Measurements from ENCODE around the gene GALNT15.

GALNT15 gene

DNA sequence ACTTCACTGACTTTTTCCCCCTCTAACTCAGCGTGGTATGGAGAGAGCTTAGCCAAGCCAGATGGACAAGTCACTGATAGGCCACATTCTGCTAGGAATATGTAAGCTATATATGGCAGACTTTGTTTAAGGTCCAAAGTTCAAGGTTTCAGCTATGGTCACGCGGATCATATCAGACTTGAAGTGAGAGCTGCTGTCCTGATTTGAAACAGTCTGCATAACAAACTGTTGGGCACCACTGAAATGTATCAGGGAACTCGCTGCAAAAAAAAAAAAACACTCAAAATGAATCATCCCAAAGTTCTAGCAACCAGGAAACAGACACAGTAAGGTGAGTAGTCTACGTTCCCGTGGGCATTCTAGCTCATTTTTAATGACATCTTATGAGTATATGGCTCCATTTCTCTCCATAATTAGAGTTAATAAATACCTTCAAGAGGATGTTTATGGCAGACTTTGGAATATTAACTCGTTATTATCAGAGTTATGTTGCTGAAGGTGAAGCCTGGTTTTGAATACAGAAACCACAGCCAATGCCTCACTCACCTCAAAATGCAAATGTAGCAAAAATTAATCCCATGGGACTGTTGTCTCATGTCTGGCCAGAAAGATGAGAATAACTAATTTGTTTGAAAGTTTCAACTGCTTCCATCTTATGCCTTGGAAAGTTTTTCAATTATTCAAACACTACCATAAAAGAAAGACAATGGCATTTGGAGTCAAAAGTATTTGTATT, 77.9 kb downstream of the GALNT15 start:
- DNase-seq (ENCODE audit: low read depth in 2 of 2): no peak

DNA sequence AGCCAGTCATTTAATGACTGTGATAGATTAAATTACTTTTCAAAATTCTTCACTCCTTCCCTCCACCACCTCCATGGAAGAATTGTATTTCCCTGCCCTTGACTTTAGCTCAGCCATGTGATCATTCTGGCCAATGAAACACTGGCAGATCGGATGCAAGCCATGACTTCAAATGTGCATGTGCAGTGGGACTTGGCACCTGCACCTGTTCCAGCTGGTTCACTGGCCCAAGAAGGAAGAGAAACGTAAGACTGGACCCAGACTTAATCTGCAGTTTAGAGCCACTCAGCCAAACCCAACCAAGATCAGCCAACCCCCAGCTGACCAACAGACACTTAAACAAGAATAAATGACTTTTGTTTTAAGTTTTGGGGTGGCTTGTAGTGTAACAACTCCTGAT, 78.5 kb downstream of the GALNT15 start:
- no peak for DNase-seq (ENCODE audit: low read depth in 2 of 2)

DNA sequence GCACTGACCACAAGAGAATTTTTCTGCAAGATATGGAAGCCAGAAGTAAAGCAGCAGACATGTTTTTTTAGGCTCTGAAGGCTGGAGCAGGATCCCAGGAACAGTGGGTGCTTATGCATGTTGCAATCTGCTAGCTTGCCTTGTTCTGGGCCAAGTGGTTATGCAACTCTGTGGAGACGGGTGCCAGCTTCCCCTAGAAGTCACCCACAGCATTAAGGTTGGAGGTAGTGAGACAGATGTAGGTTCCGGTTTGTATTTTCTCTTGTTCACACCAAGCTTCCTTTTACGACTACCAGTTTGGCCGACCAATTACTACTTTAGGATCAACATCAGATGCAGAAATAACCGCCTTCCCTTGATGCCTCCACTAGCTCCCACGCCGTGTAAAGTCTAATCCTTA, 79.1 kb downstream of the GALNT15 start:
- DNase-seq (ENCODE audit: low read depth in 2 of 2): no peak

DNA sequence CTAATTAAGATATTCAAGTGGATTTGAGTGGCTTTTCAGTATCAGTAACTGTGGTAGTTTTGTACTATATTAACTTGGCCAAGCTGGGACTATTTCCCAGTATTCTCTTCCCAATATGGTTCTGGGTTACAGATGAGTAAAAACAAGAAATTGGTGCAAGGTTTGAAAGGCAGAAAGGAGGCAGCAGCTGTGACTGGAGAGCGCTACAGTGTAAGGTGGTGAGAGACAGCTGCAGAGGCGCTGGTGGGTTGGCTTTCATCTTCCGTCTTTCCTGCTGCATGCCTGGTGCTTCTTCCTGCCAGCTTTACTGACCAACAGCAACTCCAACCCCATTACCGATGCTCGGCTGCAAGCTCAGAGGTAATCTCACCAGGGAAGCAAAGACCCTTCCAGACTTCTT, 80.4 kb downstream of the GALNT15 start:
- no peak for DNase-seq (ENCODE audit: low read depth in 2 of 2)

DNA sequence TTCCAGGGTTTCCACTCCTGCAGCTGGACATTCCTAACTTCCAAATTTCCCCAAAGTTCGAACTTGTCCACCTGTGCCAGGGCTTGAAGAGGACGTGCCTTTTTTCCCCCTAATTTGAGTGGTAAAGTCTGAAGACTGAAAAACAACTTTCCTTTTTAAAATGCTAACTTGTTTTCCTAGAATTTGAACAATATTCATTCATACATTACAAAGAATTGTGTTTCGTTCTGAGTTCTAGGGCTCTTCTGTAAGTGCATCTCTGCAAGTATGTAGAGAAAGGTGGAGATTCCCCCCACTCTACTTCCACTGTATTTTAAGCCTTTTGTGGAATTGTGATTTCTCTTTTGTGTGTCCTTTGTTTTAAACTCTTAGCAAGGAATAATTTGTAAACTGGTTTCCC, 80.8 kb downstream of the GALNT15 start:
- DNase-seq (ENCODE audit: low read depth in 2 of 2): no peak

DNA sequence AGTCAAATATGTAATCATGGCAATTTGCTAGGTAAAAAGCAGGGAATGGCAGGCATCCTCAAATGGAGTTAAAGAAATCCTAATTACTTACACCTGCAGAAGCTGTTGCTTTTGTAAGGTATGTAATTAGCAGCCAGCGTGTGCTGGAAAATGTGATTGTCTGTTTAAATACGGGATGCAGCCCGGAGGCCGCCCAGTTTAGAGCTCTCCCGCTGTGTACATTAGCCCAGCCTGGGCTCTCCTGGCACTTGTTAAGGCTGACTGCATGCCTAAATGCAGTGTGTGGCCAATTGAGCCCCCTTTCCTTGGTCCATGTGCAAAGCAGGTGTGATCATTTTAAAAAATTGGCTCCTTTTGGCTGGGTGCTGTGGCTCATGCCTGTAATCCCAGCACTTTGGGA, 81.2 kb downstream of the GALNT15 start:
- DNase-seq (ENCODE audit: low read depth in 2 of 2): no peak

DNA sequence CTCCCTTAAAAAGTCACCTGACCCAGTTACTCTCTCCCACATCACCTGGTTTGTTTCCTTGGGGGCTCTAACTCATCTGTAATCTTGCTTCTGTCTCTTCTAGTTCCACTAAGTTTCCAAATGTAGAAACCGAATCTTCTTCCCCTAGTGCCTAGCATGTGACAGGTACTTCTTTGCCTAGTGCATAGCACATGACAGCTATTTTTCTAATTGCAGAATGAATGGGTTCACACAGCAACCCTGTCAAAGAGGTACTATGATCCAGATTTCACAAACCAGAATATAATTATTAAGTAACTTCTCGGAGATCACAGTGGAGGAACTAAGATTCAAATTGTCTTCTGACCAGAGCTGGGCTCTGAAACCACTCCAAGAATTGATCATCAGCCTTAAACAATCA, 82.8 kb downstream of the GALNT15 start:
- no peak for DNase-seq (ENCODE audit: low read depth in 2 of 2)

DNA sequence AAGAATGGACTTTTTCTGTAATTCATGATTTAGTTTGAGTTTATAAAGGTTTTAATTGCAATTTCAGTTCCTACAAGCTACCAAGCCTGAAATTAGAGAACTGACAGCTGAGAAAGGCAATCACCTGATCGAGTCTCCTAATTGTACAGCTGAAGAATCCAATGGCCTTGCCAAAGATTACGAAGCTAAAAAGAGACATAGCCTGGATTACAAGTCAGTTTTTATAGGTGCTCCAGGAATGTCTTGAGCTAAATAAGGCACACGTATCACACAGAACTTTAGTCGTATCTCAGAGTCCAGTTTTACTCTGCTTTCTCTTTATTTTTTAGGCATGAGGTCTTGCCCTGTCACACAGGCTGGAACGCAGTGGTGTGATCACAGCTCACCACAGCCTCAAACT, 83.7 kb downstream of the GALNT15 start:
- DNase-seq (ENCODE audit: low read depth in 2 of 2): no peak

DNA sequence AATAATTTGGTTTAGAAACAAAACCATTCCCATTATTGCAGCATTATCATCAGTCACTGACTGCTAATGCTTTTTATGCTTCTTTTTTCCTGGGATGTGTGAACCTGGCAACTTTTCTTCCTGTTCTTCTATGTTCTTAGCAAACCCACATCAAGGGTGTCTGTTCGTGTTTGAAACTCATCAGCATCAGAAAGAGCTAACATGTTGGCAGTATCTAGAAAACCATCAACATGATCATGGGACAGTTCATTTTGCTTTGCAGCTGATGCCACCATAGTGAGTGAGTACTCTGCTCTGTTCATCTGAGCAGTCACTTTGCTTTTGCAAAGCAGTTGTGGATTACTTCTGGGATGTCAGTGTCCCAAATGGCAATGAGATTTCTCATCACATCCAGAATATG, 84.4 kb downstream of the GALNT15 start:
- no peak for DNase-seq (ENCODE audit: low read depth in 2 of 2)

DNA sequence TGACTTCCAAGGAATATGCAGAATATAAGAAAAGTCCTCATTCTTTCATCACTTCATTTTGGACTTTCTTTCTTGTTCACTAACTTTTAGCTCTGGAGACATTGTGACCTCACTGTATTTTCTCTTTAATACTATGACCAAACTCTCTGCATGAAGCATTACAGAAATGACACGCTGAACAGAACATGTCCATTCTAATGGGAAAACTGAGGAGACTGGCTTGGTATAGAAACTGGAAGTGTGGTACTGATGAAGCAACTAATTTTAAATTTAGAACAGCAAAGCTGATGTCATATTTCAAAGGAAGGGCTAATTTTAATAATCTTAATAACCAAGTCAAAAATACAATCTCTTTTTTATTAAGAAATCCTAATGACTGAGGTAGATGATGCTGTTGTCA, 85.6 kb downstream of the GALNT15 start:
- DNase-seq (ENCODE audit: low read depth in 2 of 2): no peak

DNA sequence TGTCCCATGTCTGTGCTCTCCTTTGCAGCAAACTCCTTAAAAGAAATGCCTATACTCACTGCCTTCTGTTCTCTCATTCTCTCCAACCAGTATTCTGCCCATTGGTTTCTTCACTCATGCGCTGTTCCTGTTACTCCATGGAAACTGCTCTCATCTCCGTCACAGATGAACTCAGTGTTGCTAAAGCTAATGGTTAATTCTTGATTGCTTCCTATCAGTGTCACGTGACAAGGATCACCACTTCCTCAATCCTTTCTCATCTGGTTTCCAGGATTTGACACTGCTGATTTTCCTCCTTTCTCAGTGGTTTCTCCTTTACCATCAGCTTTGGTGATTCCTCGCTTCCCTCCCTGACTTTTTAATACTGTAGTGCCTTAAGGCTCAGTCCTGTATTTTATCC, 87.7 kb downstream of the GALNT15 start:
- DNase-seq (ENCODE audit: low read depth in 2 of 2): no peak

DNA sequence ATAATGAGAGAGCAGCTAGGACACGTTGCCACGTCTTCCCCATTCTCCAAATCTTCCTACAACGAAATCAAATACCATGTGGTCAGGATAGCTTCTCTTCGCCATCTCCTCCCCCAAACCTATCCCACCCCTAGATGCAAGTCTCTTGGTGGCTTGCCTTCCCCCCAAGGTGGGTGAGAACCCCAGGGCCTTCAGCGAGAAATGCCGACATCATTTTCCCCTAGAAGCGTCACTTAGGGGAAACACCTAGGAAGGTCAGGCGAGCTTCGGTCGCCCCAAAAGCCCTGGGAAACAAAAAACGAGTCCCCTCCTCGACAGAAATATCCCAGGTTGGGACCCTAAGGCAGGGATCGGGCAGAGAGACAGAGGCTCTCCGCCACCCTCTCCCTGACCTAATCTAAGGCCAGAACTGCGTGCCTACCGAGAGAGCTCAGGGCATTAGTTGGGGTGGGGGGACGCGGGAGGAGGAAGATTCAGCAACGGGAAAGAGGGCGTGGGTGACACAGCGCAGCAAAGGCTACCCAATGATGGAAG, 89.8 kb downstream of the GALNT15 start:
- peak in 1 of 2 donors; percentile 4 for DNase-seq (ENCODE audit: low read depth in 2 of 2)

DNA sequence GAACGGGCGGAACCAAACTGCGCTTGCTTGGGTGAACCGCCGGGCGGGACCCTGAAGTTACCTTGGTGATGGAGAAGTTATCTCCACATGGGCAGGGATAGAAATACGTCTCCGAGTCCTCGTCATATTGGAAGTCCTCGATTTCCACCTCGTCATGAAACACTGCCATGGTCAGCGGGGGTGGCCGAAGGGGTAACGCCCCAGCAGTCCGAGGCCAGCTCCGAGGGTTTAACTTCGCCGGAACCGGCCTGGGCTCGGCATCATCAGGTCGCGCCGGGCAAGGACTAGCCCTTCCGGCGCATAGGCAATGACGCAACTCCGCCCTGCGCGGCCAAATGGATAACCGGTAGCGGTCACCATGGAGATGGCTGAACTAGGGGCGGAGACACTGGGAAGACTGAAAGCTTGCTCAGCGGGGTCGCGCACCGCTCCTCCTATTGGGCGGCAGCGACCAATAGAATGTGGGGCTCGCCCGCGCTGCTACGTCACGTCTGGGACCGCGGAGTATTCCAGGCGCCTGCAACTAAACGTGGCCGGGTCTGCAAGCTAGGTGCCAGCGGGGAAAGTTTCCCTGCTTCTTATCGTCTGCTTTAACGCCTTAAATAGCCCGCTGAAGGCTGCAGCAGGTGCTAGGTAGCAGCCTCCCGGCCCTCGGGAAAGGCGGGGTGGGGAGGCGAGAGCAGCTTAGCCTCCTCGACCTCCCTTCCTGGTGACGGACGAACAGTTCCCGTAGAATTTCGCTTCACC, 90.4 kb downstream of the GALNT15 start, which contains the start of the genes DPH3 and OXNAD1:
Gene DPH3 (minus strand): TSS at position 236 of the 747 bp plus-strand sequence. CDS start 67 bp downstream, at position 169.
Gene OXNAD1 (plus strand): TSS at position 505 of the 747 bp plus-strand sequence. CDS start 5,741 bp downstream, outside the sequence.
- peak; percentile 98 to 99 for DNase-seq (ENCODE audit: low read depth in 2 of 2)

DNA sequence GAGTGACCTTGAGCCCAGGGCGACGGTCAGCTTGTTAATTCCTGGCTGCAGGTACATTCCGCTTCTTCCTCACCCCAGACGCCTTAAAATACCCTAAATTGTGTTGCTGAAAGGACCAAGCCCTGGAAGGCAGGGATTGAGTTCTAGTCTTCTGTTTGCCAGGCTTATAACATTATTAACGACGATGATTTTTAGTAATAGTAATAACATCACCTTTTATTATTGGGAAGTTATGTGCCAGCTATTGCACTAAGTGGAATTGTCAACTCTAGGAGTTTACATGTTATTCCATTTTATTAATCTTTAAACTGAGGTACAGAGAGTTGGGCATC, 90.9 kb downstream of the GALNT15 start:
- DNase-seq (ENCODE audit: low read depth in 2 of 2): no peak

DNA sequence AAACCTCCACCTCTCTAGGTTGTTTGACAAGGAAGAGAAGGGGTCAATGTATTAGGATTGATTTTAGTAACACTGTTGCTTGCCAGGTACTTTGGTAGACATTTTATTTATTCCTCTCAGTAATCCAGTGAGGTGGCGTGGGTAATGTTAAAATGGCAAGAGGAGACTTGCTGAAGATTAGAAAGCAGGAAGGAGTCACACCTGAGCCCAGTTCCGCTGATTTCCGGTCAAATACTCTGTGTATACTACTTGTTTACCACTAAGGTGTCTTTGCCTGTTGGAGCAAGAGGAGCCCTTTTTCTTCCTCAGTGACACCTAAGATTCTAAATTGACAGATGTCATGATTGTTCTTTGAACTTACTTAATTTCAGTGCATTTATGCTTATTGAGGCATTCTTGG, 92.2 kb downstream of the GALNT15 start:
- no peak for DNase-seq (ENCODE audit: low read depth in 2 of 2)

DNA sequence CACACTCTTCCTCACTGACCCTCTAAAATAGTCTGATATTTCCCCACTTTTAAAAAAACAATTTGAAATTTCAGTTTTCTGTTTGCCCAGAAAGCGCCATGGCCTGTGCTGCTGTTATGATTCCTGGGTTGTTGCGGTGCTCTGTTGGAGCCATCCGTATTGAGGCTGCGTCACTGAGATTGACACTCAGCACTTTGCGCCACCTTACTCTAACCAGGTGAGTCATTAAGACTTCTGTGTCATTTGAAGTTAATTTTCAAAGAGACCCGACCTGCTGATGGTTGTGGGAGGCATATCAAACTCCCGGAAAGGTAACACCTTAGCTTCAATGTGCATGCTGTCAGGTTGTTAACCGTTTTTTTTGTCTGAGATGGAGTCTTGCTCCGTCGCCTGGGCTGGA, 96.4 kb downstream of the GALNT15 start:
- no peak for DNase-seq (ENCODE audit: low read depth in 2 of 2)

DNA sequence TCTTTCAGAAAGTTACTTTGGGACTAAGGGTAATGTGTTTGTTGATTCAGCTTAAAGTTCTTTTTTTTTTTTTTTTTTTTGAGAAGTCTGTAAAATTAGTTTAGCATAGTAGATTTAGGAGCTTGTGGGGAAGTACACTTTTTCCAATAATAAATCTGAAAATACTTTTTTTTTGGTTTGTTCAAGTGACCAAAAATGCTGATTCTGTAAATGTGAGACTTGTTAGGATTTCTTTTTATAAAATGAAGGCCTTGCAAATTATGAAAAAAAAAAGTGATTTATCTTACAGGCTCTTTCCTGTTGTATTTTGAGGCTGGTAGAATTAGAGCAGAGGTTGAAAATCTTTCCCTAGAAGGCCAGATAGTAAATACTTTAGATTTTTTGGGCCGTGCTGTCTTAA, 98.1 kb downstream of the GALNT15 start:
- DNase-seq (ENCODE audit: low read depth in 2 of 2): no peak

DNA sequence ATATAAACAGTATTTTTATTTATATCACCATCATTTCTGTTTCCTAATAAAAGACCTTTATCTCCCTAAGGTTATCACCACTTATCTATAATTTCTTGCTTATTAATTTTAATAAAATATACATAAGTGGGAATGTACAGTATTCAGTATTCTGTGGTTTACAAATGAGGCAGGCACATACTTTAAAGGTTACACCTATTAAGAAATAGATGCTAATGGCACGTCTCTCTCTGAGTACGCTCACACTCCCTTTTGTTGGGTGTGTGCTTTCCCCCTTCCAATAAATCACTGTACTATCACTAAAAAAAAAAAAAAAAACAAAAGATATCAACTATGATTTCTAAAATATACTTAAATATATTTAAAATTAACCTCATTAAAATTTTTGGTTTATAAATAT, 99.4 kb downstream of the GALNT15 start:
- no peak for DNase-seq (ENCODE audit: low read depth in 2 of 2)

DNA sequence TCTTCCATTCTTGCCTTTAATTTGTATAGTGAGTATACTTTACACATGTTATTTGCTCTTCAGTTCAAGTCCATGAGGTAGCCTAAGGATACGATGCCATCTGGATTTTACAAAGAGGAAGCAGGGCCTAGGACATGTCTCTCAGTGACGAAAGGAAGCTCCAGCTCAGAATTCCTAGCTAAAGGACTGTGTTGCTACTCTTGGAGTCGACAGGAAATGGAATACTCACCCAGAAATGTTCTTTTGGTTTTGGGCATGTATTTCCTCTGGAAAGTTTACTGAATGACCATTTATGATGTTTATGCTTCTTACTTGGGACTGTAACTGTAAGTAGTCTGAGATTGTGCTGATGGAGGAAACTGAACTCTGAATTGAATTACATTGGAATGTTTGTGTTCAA, 103.0 kb downstream of the GALNT15 start:
- DNase-seq (ENCODE audit: low read depth in 2 of 2): no peak

DNA sequence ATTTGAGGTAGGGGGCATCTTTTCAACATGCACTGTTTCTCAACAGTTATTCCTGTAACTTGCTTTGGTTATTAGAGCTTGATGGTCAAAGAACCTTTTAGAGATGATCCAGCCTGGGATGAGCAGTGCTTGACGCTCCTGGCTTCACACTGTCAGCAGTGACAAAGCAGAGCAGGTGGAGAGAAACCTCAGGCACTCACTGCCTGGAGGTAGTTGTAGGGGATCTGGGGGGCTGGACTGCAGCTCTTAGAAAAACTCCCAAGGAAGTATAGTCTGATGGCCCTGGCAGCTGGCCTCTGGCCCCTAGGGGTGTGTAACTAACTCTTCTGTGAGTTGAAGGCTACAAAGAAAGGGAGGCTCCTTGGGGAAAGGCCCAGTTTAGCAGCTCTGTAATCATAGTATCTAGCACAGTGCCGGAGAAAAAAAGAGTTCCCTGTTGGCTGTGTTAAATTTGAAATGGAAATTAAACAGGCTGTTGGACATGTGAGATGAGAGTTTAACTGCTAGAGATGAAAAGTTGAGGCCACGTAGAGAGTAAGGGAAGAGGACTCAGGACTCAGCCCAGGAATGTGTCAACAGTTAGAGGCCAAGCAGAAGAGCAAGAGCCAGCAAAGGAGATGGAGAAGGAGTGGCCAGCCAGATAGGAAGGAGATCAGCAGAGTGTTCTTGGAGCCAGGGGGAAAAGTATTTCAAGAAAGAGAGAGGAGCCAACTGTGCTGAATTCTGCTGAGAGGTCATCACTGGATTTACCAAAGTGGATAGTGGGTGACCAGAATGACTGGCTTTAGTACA, 104.7 kb downstream of the GALNT15 start:
- no peak for DNase-seq (ENCODE audit: low read depth in 2 of 2)

DNA sequence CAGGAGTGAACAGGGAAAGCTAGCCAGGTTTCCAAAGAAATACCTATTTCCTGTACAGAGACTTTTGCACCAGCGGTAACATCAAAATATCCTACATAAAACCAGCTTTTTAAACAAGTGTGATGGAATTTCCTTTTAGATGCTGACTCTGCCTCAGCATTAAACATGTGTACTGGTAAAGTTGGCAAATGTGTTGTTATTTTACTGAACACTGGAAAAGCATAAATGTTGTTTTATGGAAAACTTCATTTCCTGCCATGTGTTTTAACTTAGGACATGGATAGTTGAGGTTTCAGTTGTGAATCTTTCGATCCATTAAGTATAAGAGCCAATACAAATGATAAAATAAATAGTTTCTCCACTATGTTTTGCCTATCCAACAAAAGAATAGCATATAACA, 106.2 kb downstream of the GALNT15 start:
- DNase-seq (ENCODE audit: low read depth in 2 of 2): no peak

All from stimulated activated CD8-positive, alpha-beta memory T cell treated with anti-CD3 and anti-CD28 coated beads, Interleukin-15, amount 100 ng/mL, for 4 hours (primary cell).